GM10248 (cell line): Measurements from ENCODE around the gene NMNAT2.

Experiments
- CTCF ChIA-PET: fragments of 300-600 bp; sonication (Branson Sonifier 250); formaldehyde crosslinking; extraction: SDS; loops from one replicate; lab custom pipeline; 2021; ENCODE audit warnings: antibody characterized with exemption; lab: Yijun Ruan, JAX
- POLR2A ChIA-PET: fragments of 350-650 bp; sonication (Branson Sonifier 250); formaldehyde crosslinking; extraction: SDS; loops from one replicate; lab custom pipeline; 2020; ENCODE audit warnings: antibody characterized with exemption; lab: Yijun Ruan, JAX
- DNase-seq: peaks from one replicate; pipeline ENCODE4 v3.0.0; 2012; ENCODE audit errors: extremely low spot score
- CTCF ChIP-seq: IDR thresholded peaks from 2 replicates; pipeline ENCODE4 v1.5.1; 2012; ENCODE audit warnings: mild to moderate bottlenecking, low read depth; ENCODE audit errors: extremely low read depth, missing control alignments, control extremely low read depth

NMNAT2 gene

GRCh38 chr1:183235503-183235902 is 182.7 kb downstream of the NMNAT2 start:
- TF ChIP-seq CTCF = no peak
- CTCF ChIA-PET = interaction anchor here (1.3 to 1.5 kb wide), 3 partner anchors 10 to 62 kb away, joined by 3 to 4 read pairs (median 3); no protein-coding TSS in a partner anchor
- POLR2A ChIA-PET = no interaction called here
- no peak for DNase-seq

GRCh38 chr1:183234660-183235476 is 183.3 kb downstream of the NMNAT2 start:
- TF ChIP-seq CTCF = peak; percentile 9
- no peak for DNase-seq
- ChIA-PET CTCF (interaction anchor here (1.3 to 1.5 kb wide), 3 partner anchors 10 to 61 kb away, joined by 3 to 4 read pairs (median 3); no protein-coding TSS in a partner anchor), POLR2A (no interaction called here)

- TF ChIP-seq CTCF = no peak
- ChIA-PET POLR2A (no interaction called here), CTCF (no interaction called here)
- no peak for DNase-seq
Observed at GRCh38 chr1:183233113-183233512, 185.1 kb downstream of the NMNAT2 start.

GRCh38 chr1:183231545-183231944 is 186.6 kb downstream of the NMNAT2 start:
- ChIA-PET CTCF (interaction anchor here (1.1 to 8.8 kb wide), 3 partner anchors 9 to 270 kb away, joined by 3 to 105 read pairs (median 57); no protein-coding TSS in a partner anchor), POLR2A (no interaction called here)
- no peak for TF ChIP-seq CTCF
- DNase-seq = no peak

- ChIA-PET POLR2A (no interaction called here), CTCF (interaction anchor here (1.1 to 8.8 kb wide), 5 partner anchors 9 to 268 kb away, joined by 3 to 105 read pairs (median 25); no protein-coding TSS in a partner anchor)
- DNase-seq = no peak
- TF ChIP-seq CTCF = no peak
Observed at GRCh38 chr1:183230413-183230812, 187.8 kb downstream of the NMNAT2 start.

- TF ChIP-seq CTCF = no peak
- ChIA-PET CTCF (interaction anchor here (0.7 to 8.8 kb wide), 27 partner anchors 12 to 633 kb away, joined by 3 to 105 read pairs (median 5); no protein-coding TSS in a partner anchor), POLR2A (no interaction called here)
- no peak for DNase-seq
Observed at GRCh38 chr1:183228347-183229220, 189.6 kb downstream of the NMNAT2 start.
